Measurements from ENCODE around the gene BNIP2. TPM values are rescaled to one million over a fixed set of nuclear protein-coding genes. Genes with fewer than 3 reads are reported as not detected.

The BNIP2 gene
- 50.1 TPM for total RNA-seq

GRCh38 chr15:59688782-59689625, at the start of gene BNIP2:
TSS of gene BNIP2 (minus strand) at chr15:59689320. CDS start at chr15:59682457, 6,863 bp downstream.
- Histone ChIP-seq H3K4me3 (ENCODE audit: low read length in 3 of 3) (peak within 1 kb of the TSS; percentile 75 to 96 (median 92)), H3K27ac (ENCODE audit: low read depth, low read length) (peak within 1 kb of the TSS; percentile 99), H3K4me1 (ENCODE audit: control insufficient read depth in 3 of 3, insufficient read depth in 3 of 3, low read length in 3 of 3) (peaks cover 13 to 18% (median 17%) of the 10 kb centered on the region in 3 donors), H3K36me3 (ENCODE audit: control insufficient read depth in 3 of 3, insufficient read depth in 3 of 3, low read length in 3 of 3) (peaks cover 0 to 5% (median 0%) of the 10 kb centered on the region in 3 donors), H3K9me3 (ENCODE audit: control insufficient read depth in 3 of 3, low read length in 3 of 3) (no peaks in the 10 kb centered on the region), H3K27me3 (ENCODE audit: control insufficient read depth in 3 of 3, insufficient read depth in 3 of 3, low read length in 3 of 3) (no peaks in the 10 kb centered on the region), H3K9ac (ENCODE audit: low read depth in 1 of 3, low read length in 3 of 3) (peak within 1 kb of the TSS; percentile 90 to 99 (median 98))

- H3K27ac ChIP-seq (ENCODE audit: low read depth, low read length): no peak overlapping the region
- H3K36me3 ChIP-seq (ENCODE audit: control insufficient read depth in 3 of 3, insufficient read depth in 3 of 3, low read length in 3 of 3): no peaks in the 10 kb centered on the region
- no peaks in the 10 kb centered on the region for H3K4me1 ChIP-seq (ENCODE audit: control insufficient read depth in 3 of 3, insufficient read depth in 3 of 3, low read length in 3 of 3)
Observed at GRCh38 chr15:59738676-59739075, 49.6 kb upstream of the BNIP2 start.

GRCh38 chr15:59736181-59736580, 47.1 kb upstream of the BNIP2 start:
- no peaks in the 10 kb centered on the region for H3K9me3 ChIP-seq (ENCODE audit: control insufficient read depth in 3 of 3, low read length in 3 of 3)
- H3K27ac ChIP-seq (ENCODE audit: low read depth, low read length): no peak overlapping the region
- no peaks in the 10 kb centered on the region for H3K4me1 ChIP-seq (ENCODE audit: control insufficient read depth in 3 of 3, insufficient read depth in 3 of 3, low read length in 3 of 3)
- no peak overlapping the region for H3K4me3 ChIP-seq (ENCODE audit: low read length in 3 of 3)
- H3K36me3 ChIP-seq (ENCODE audit: control insufficient read depth in 3 of 3, insufficient read depth in 3 of 3, low read length in 3 of 3): no peaks in the 10 kb centered on the region
- peaks cover 2% of the 10 kb centered on the region in 3 donors for H3K27me3 ChIP-seq (ENCODE audit: control insufficient read depth in 3 of 3, insufficient read depth in 3 of 3, low read length in 3 of 3)
- H3K9ac ChIP-seq (ENCODE audit: low read depth in 1 of 3, low read length in 3 of 3): no peak overlapping the region

More at GRCh38 chr15:59738676-59739075, 49.6 kb upstream of the BNIP2 start:
- Histone ChIP-seq H3K4me3 (ENCODE audit: low read length in 3 of 3) (no peak overlapping the region), H3K9me3 (ENCODE audit: control insufficient read depth in 3 of 3, low read length in 3 of 3) (no peaks in the 10 kb centered on the region), H3K27me3 (ENCODE audit: control insufficient read depth in 3 of 3, insufficient read depth in 3 of 3, low read length in 3 of 3) (peaks cover 7 to 9% (median 8%) of the 10 kb centered on the region in 3 donors), H3K9ac (ENCODE audit: low read depth in 1 of 3, low read length in 3 of 3) (no peak overlapping the region)

- Histone ChIP-seq H3K27me3 (ENCODE audit: control insufficient read depth in 3 of 3, insufficient read depth in 3 of 3, low read length in 3 of 3) (no peaks in the 10 kb centered on the region), H3K9ac (ENCODE audit: low read depth in 1 of 3, low read length in 3 of 3) (no peak overlapping the region), H3K27ac (ENCODE audit: low read depth, low read length) (no peak overlapping the region), H3K4me1 (ENCODE audit: control insufficient read depth in 3 of 3, insufficient read depth in 3 of 3, low read length in 3 of 3) (peaks cover 0 to 7% (median 3%) of the 10 kb centered on the region in 3 donors), H3K9me3 (ENCODE audit: control insufficient read depth in 3 of 3, low read length in 3 of 3) (no peaks in the 10 kb centered on the region), H3K4me3 (ENCODE audit: low read length in 3 of 3) (no peak overlapping the region), H3K36me3 (ENCODE audit: control insufficient read depth in 3 of 3, insufficient read depth in 3 of 3, low read length in 3 of 3) (no peaks in the 10 kb centered on the region)
Observed at GRCh38 chr15:59725151-59725486, 36.0 kb upstream of the BNIP2 start.

GRCh38 chr15:59723687-59724346, 34.7 kb upstream of the BNIP2 start:
- no peak overlapping the region for H3K4me3 ChIP-seq (ENCODE audit: low read length in 3 of 3)
- H3K27ac ChIP-seq (ENCODE audit: low read depth, low read length): no peak overlapping the region
- H3K4me1 ChIP-seq (ENCODE audit: control insufficient read depth in 3 of 3, insufficient read depth in 3 of 3, low read length in 3 of 3): peaks cover 0 to 7% (median 3%) of the 10 kb centered on the region in 3 donors
- no peak overlapping the region for H3K9ac ChIP-seq (ENCODE audit: low read depth in 1 of 3, low read length in 3 of 3)
- no peaks in the 10 kb centered on the region for H3K36me3 ChIP-seq (ENCODE audit: control insufficient read depth in 3 of 3, insufficient read depth in 3 of 3, low read length in 3 of 3)
- no peaks in the 10 kb centered on the region for H3K27me3 ChIP-seq (ENCODE audit: control insufficient read depth in 3 of 3, insufficient read depth in 3 of 3, low read length in 3 of 3)
- H3K9me3 ChIP-seq (ENCODE audit: control insufficient read depth in 3 of 3, low read length in 3 of 3): no peaks in the 10 kb centered on the region

GRCh38 chr15:59722476-59722875, 33.4 kb upstream of the BNIP2 start:
- H3K27me3 ChIP-seq (ENCODE audit: control insufficient read depth in 3 of 3, insufficient read depth in 3 of 3, low read length in 3 of 3): no peaks in the 10 kb centered on the region
- H3K9me3 ChIP-seq (ENCODE audit: control insufficient read depth in 3 of 3, low read length in 3 of 3): no peaks in the 10 kb centered on the region
- no peaks in the 10 kb centered on the region for H3K36me3 ChIP-seq (ENCODE audit: control insufficient read depth in 3 of 3, insufficient read depth in 3 of 3, low read length in 3 of 3)
- H3K4me1 ChIP-seq (ENCODE audit: control insufficient read depth in 3 of 3, insufficient read depth in 3 of 3, low read length in 3 of 3): peaks cover 0 to 7% (median 3%) of the 10 kb centered on the region in 3 donors
- no peak overlapping the region for H3K4me3 ChIP-seq (ENCODE audit: low read length in 3 of 3)
- no peak overlapping the region for H3K27ac ChIP-seq (ENCODE audit: low read depth, low read length)
- H3K9ac ChIP-seq (ENCODE audit: low read depth in 1 of 3, low read length in 3 of 3): no peak overlapping the region

GRCh38 chr15:59722037-59722436, 32.9 kb upstream of the BNIP2 start:
- Histone ChIP-seq H3K4me3 (ENCODE audit: low read length in 3 of 3) (no peak overlapping the region), H3K4me1 (ENCODE audit: control insufficient read depth in 3 of 3, insufficient read depth in 3 of 3, low read length in 3 of 3) (peaks cover 0 to 7% (median 3%) of the 10 kb centered on the region in 3 donors), H3K9ac (ENCODE audit: low read depth in 1 of 3, low read length in 3 of 3) (no peak overlapping the region), H3K9me3 (ENCODE audit: control insufficient read depth in 3 of 3, low read length in 3 of 3) (no peaks in the 10 kb centered on the region), H3K36me3 (ENCODE audit: control insufficient read depth in 3 of 3, insufficient read depth in 3 of 3, low read length in 3 of 3) (no peaks in the 10 kb centered on the region), H3K27me3 (ENCODE audit: control insufficient read depth in 3 of 3, insufficient read depth in 3 of 3, low read length in 3 of 3) (no peaks in the 10 kb centered on the region), H3K27ac (ENCODE audit: low read depth, low read length) (no peak overlapping the region)

- Histone ChIP-seq H3K27ac (ENCODE audit: low read depth, low read length) (no peak overlapping the region), H3K9ac (ENCODE audit: low read depth in 1 of 3, low read length in 3 of 3) (no peak overlapping the region)
Observed at GRCh38 chr15:59721411-59721810, 32.3 kb upstream of the BNIP2 start.

GRCh38 chr15:59713177-59713576, 24.1 kb upstream of the BNIP2 start:
- Histone ChIP-seq H3K4me1 (ENCODE audit: control insufficient read depth in 3 of 3, insufficient read depth in 3 of 3, low read length in 3 of 3) (no peaks in the 10 kb centered on the region), H3K4me3 (ENCODE audit: low read length in 3 of 3) (no peak overlapping the region), H3K27me3 (ENCODE audit: control insufficient read depth in 3 of 3, insufficient read depth in 3 of 3, low read length in 3 of 3) (no peaks in the 10 kb centered on the region), H3K9ac (ENCODE audit: low read depth in 1 of 3, low read length in 3 of 3) (no peak overlapping the region), H3K27ac (ENCODE audit: low read depth, low read length) (no peak overlapping the region), H3K36me3 (ENCODE audit: control insufficient read depth in 3 of 3, insufficient read depth in 3 of 3, low read length in 3 of 3) (no peaks in the 10 kb centered on the region), H3K9me3 (ENCODE audit: control insufficient read depth in 3 of 3, low read length in 3 of 3) (no peaks in the 10 kb centered on the region)

More at GRCh38 chr15:59721411-59721810, 32.3 kb upstream of the BNIP2 start:
- no peaks in the 10 kb centered on the region for H3K36me3 ChIP-seq (ENCODE audit: control insufficient read depth in 3 of 3, insufficient read depth in 3 of 3, low read length in 3 of 3)
- peaks cover 0 to 7% (median 3%) of the 10 kb centered on the region in 3 donors for H3K4me1 ChIP-seq (ENCODE audit: control insufficient read depth in 3 of 3, insufficient read depth in 3 of 3, low read length in 3 of 3)
- H3K4me3 ChIP-seq (ENCODE audit: low read length in 3 of 3): no peak overlapping the region
- no peaks in the 10 kb centered on the region for H3K27me3 ChIP-seq (ENCODE audit: control insufficient read depth in 3 of 3, insufficient read depth in 3 of 3, low read length in 3 of 3)
- no peaks in the 10 kb centered on the region for H3K9me3 ChIP-seq (ENCODE audit: control insufficient read depth in 3 of 3, low read length in 3 of 3)

Data from skeletal muscle tissue (tissue), 4 donors.